ENCODE data around the gene SZT2.
A peak's percentile ranks its signal among the peaks of the same experiment; 100 is the strongest.

The SZT2 gene

GRCh38 chr1:43354471-43354870 lies 35.2 kb upstream of the SZT2 start:
- no peak for DNase-seq (ENCODE audit: low read depth)
- TF ChIP-seq CTCF (IDR thresholded peaks at IDR 0.05; ENCODE audit: low read depth, low read length, missing control alignments) = no peak
- H3K4me3 ChIP-seq (ENCODE audit: low read depth, low read length) = no peak overlapping the region

- DNase-seq (ENCODE audit: low read depth) = no peak
- no peak for TF ChIP-seq CTCF (IDR thresholded peaks at IDR 0.05; ENCODE audit: low read depth, low read length, missing control alignments)
- no peak overlapping the region for H3K4me3 ChIP-seq (ENCODE audit: low read depth, low read length)
These were observed 34.8 kb upstream of the SZT2 start for GRCh38 chr1:43354936-43355335.

- DNase-seq (ENCODE audit: low read depth) = no peak
- TF ChIP-seq CTCF (IDR thresholded peaks at IDR 0.05; ENCODE audit: low read depth, low read length, missing control alignments) = no peak
- no peak overlapping the region for H3K4me3 ChIP-seq (ENCODE audit: low read depth, low read length)
These were observed 32.4 kb upstream of the SZT2 start for GRCh38 chr1:43357251-43357650.

- peak; percentile 61 for TF ChIP-seq CTCF (IDR thresholded peaks at IDR 0.05; ENCODE audit: low read depth, low read length, missing control alignments)
- DNase-seq (ENCODE audit: low read depth) = peak; percentile 30
- peak overlapping the region; percentile 62 for H3K4me3 ChIP-seq (ENCODE audit: low read depth, low read length)
These were observed 31.5 kb upstream of the SZT2 start for GRCh38 chr1:43358121-43358745.

- TF ChIP-seq CTCF (IDR thresholded peaks at IDR 0.05; ENCODE audit: low read depth, low read length, missing control alignments) = no peak
- H3K4me3 ChIP-seq (ENCODE audit: low read depth, low read length) = peak within 1 kb of the TSS; percentile 88
- DNase-seq (ENCODE audit: low read depth) = peak; percentile 89
These were observed 30.7 kb upstream of the SZT2 start, which contains the start of gene CDC20 for GRCh38 chr1:43358746-43359693. TSS of gene CDC20 (plus strand) at chr1:43358981. CDS start at chr1:43359216, 235 bp downstream.

GRCh38 chr1:43359696-43360095 lies 30.0 kb upstream of the SZT2 start:
- no peak for DNase-seq (ENCODE audit: low read depth)
- peak overlapping the region; percentile 88 for H3K4me3 ChIP-seq (ENCODE audit: low read depth, low read length)
- TF ChIP-seq CTCF (IDR thresholded peaks at IDR 0.05; ENCODE audit: low read depth, low read length, missing control alignments) = no peak

All from GM12864 (cell line).